Measurements from ENCODE around the gene SGO2.
"Not testable (repeated sequence)": the region's sequence is repeated elsewhere in the genome, so short reads cannot be mapped to it uniquely, and the experiment has no call there.

SGO2 gene

DNA sequence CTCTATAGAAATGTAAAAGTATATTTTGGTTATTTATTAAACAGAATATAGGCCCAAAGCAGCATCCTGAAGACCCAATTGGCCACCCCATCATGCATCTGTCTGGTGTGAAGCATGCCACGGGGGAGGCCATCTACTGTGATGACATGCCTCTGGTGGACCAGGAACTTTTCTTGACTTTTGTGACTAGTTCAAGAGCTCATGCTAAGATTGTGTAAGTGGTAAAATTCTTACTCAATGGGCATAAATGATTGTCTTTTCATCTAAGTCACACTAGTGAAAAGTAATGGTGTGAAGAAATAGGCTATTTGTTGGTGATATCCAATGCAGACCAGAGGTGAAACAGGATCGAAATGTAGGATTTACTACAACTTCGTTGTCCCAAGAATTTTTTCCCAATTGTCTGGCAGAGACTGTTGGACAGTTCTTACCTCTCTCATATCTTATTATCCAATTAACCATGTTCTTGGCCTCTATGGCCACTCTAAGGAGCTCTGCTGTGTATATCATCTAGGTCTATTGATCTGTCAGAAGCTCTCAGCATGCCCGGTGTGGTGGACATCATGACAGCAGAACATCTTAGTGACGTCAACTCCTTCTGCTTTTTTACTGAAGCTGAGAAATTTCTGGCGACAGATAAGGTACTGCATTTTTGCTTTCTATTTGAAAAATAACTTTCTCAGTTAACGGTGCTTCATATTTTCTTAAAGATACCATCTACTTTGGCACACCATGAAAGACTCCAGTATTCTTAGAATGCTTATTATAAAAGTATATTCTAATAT lies 94.8 kb downstream of the SGO2 start:
- DNase-seq = no peak

DNA sequence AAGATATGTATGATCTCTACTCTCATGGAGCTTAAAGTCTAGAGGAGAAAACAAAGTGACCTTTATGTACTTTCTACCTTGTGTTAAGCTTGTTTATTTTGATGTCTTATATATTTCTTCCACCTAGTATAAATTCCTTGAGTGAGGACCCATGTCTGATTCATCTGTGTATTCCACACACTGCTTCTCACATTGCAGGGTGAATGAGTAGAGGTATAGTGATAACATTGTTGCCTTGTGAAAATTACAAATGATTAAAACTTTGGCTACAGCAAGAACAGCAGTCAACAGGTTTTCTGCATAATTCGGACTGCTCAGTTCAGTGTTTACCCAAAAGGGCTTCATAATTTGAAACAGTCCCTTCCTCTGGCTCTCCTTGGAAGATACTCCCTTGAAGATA lies 96.1 kb downstream of the SGO2 start:
- DNase-seq = no peak

GRCh38 chr2:200624026-200624425 lies 98.0 kb downstream of the SGO2 start:
- DNase-seq = no peak

DNA sequence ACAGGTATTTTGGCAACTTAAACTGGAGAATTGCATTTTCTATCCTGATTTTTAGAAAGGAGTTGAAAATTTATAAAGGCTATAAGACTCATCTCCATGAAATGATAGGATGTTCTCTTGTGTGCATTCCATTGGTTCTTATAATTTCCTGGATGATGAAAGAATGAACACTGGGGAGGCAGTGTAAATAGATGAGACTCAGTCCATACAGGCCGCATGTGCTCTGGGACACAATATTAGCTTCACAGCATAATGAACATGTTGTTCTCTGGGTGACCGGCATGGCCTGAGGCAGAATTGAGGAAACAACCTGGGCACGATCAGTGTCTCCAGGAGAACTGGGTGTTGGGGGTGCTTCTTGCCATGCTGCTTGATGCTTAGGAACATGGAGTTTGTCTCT lies 98.7 kb downstream of the SGO2 start:
- no peak for DNase-seq

- no peak for DNase-seq
These were observed 99.3 kb downstream of the SGO2 start for GRCh38 chr2:200625282-200625681.

- DNase-seq = no peak
These were observed 100.0 kb downstream of the SGO2 start for GRCh38 chr2:200625958-200626363.

GRCh38 chr2:200627110-200627770 lies 101.2 kb downstream of the SGO2 start:
- no peak for DNase-seq

DNA sequence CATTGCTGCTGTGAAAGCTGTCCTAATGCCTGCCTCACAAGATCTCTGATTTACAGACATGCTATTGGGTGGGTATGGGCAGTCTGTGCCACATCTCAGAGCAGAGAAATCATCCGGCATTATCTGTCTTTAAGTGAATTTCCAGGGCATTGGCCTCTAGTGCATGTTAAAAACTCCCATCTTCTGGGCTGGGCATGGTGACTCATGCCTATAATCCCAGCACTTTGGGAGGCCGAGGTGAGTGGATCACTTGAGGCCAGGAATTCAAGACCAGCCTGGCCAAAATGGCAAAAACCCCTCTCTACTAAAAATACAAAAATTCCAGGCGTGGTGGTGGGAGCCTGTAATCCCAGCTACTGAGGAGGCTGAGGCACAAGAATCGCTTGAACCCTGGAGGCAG lies 102.5 kb downstream of the SGO2 start:
- not testable (repeated sequence) for DNase-seq

- DNase-seq = no peak
These were observed 105.3 kb downstream of the SGO2 start for GRCh38 chr2:200631287-200631686.
